GM10248 (cell line): ENCODE data around the gene EXOSC1.
"Not testable (repeated sequence)": the region's sequence is repeated elsewhere in the genome, so short reads cannot be mapped to it uniquely, and the experiment has no call there.

ENCODE experiments used
- CTCF ChIA-PET: fragments of 300-600 bp; sonication (Branson Sonifier 250); formaldehyde crosslinking; extraction: SDS; loops from one replicate; lab custom pipeline; 2021; ENCODE audit warnings: antibody characterized with exemption; lab: Yijun Ruan, JAX
- POLR2A ChIA-PET: fragments of 350-650 bp; sonication (Branson Sonifier 250); formaldehyde crosslinking; extraction: SDS; loops from one replicate; lab custom pipeline; 2020; ENCODE audit warnings: antibody characterized with exemption; lab: Yijun Ruan, JAX
- DNase-seq: peaks from one replicate; pipeline ENCODE4 v3.0.0; 2012; ENCODE audit errors: extremely low spot score
- TF ChIP-seq, protein P1 (sequence below): IDR thresholded peaks from 2 replicates; pipeline ENCODE4 v1.5.1; 2012; ENCODE audit warnings: mild to moderate bottlenecking, low read depth; ENCODE audit errors: extremely low read depth, missing control alignments, control extremely low read depth

Gene EXOSC1

GRCh38 chr10:97483506-97483905 lies 37.7 kb upstream of the EXOSC1 start:
- CTCF ChIA-PET: interaction anchor here (1.2 to 2.0 kb wide), 3 partner anchors 13 to 22 kb away, joined by 3 to 4 read pairs (median 4); no protein-coding TSS in a partner anchor
- DNase-seq: no peak
- TF ChIP-seq, protein P1, sequence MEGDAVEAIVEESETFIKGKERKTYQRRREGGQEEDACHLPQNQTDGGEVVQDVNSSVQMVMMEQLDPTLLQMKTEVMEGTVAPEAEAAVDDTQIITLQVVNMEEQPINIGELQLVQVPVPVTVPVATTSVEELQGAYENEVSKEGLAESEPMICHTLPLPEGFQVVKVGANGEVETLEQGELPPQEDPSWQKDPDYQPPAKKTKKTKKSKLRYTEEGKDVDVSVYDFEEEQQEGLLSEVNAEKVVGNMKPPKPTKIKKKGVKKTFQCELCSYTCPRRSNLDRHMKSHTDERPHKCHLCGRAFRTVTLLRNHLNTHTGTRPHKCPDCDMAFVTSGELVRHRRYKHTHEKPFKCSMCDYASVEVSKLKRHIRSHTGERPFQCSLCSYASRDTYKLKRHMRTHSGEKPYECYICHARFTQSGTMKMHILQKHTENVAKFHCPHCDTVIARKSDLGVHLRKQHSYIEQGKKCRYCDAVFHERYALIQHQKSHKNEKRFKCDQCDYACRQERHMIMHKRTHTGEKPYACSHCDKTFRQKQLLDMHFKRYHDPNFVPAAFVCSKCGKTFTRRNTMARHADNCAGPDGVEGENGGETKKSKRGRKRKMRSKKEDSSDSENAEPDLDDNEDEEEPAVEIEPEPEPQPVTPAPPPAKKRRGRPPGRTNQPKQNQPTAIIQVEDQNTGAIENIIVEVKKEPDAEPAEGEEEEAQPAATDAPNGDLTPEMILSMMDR: no peak
- POLR2A ChIA-PET: no interaction called here

- ChIA-PET CTCF (interaction anchor here (1.2 to 2.0 kb wide), 3 partner anchors 12 to 23 kb away, joined by 3 to 4 read pairs (median 4); no protein-coding TSS in a partner anchor), POLR2A (interaction anchor here (0.6 kb wide), 1 partner anchor 48 kb away, joined by 3 read pairs; no protein-coding TSS in a partner anchor)
- TF ChIP-seq, protein P1: no peak
- DNase-seq: no peak
Observed at GRCh38 chr10:97482381-97482780, 36.6 kb upstream of the EXOSC1 start.

GRCh38 chr10:97481071-97481470 lies 35.3 kb upstream of the EXOSC1 start:
- TF ChIP-seq, protein P1: no peak
- POLR2A ChIA-PET: no interaction called here
- DNase-seq: no peak
- CTCF ChIA-PET: interaction anchor here (1.2 to 1.4 kb wide), 2 partner anchors 15 to 18 kb away, joined by 3 to 5 read pairs; partner anchors contain the start of gene UBTD1

GRCh38 chr10:97479939-97480338 lies 34.1 kb upstream of the EXOSC1 start:
- CTCF ChIA-PET: interaction anchor here (0.6 kb wide), 1 partner anchor 16 kb away, joined by 3 read pairs; no protein-coding TSS in a partner anchor
- POLR2A ChIA-PET: no interaction called here
- no peak for DNase-seq
- TF ChIP-seq, protein P1: no peak

- DNase-seq, CTCF ChIA-PET, POLR2A ChIA-PET: not testable (repeated sequence)
Observed at GRCh38 chr10:97479410-97479809, 33.6 kb upstream of the EXOSC1 start.

- TF ChIP-seq, protein P1: no peak
- ChIA-PET CTCF (interaction anchor here (0.8 to 1.7 kb wide), 3 partner anchors 11 to 37 kb away, joined by 3 to 12 read pairs (median 5); no protein-coding TSS in a partner anchor), POLR2A (no interaction called here)
- no peak for DNase-seq
Observed at GRCh38 chr10:97475936-97476594, 30.3 kb upstream of the EXOSC1 start.

DNA sequence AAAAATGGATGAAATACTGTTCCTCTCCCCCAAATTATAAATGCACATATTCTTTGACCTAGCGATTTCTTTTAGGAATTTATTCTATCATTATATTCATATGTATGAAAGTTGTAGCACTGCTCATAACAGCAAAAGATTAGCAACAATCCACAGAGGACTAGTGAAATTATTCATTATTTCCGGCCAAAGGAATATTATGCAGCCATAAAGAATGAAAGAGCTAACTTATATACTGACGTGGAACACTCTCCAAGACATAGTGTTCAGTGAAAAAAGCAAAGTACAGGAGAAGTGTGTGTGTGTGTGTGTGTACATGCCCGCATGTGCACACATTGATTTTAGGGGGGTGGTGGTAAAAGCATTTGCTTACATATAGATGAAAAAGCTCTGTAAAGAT lies 29.1 kb upstream of the EXOSC1 start:
- no peak for DNase-seq
- ChIA-PET CTCF (interaction anchor here (0.9 to 2.6 kb wide), 2 partner anchors 10 to 13 kb away, joined by 3 to 8 read pairs; no protein-coding TSS in a partner anchor), POLR2A (no interaction called here)
- TF ChIP-seq, protein P1: no peak

GRCh38 chr10:97468781-97469180 lies 23.0 kb upstream of the EXOSC1 start:
- POLR2A ChIA-PET, CTCF ChIA-PET: not testable (repeated sequence)

More at GRCh38 chr10:97468781-97469180, 23.0 kb upstream of the EXOSC1 start:
- not testable (repeated sequence) for DNase-seq
